ENCODE measurements around the gene DDHD1.

DNA sequence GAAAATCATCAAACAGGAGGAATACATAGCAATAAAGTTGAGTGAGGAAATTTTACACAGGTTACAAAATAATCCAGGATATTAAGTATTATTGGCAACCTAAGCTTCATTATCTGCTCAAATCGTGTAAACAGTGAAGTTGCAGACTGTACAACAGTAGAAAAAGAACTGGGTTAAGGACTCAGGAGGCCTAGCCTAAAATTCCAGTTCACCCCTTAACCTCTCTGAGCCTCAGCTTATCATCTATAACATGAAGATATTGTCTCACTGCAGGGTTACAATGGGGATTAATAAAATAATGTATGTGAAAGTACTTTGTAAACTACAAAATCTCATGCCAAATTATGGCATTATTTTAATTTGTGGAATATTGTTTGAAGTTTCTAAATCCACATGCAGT lies 26.0 kb downstream of the DDHD1 start:
- TF ChIP-seq, protein P1, sequence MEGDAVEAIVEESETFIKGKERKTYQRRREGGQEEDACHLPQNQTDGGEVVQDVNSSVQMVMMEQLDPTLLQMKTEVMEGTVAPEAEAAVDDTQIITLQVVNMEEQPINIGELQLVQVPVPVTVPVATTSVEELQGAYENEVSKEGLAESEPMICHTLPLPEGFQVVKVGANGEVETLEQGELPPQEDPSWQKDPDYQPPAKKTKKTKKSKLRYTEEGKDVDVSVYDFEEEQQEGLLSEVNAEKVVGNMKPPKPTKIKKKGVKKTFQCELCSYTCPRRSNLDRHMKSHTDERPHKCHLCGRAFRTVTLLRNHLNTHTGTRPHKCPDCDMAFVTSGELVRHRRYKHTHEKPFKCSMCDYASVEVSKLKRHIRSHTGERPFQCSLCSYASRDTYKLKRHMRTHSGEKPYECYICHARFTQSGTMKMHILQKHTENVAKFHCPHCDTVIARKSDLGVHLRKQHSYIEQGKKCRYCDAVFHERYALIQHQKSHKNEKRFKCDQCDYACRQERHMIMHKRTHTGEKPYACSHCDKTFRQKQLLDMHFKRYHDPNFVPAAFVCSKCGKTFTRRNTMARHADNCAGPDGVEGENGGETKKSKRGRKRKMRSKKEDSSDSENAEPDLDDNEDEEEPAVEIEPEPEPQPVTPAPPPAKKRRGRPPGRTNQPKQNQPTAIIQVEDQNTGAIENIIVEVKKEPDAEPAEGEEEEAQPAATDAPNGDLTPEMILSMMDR (IDR thresholded peaks at IDR 0.05) = no peak
- no peak for TF ChIP-seq CBX2 (IDR thresholded peaks at IDR 0.05; ENCODE audit: borderline replicate concordance, low read depth)
- TF ChIP-seq, protein P2, sequence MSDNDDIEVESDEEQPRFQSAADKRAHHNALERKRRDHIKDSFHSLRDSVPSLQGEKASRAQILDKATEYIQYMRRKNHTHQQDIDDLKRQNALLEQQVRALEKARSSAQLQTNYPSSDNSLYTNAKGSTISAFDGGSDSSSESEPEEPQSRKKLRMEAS (IDR thresholded peaks at IDR 0.05) = no peak
- TF ChIP-seq POLR2A (IDR thresholded peaks at IDR 0.05; ENCODE audit: low read length) = no peak
- no peak for TF ChIP-seq JUNB (IDR thresholded peaks at IDR 0.05)
- no peak for TF ChIP-seq MAZ (IDR thresholded peaks at IDR 0.05; ENCODE audit: borderline replicate concordance, low read depth, low read length)
- TF ChIP-seq SMC3 (IDR thresholded peaks at IDR 0.05) = no peak
- no peak for TF ChIP-seq RCOR1 (IDR thresholded peaks at IDR 0.05; ENCODE audit: low read depth, low read length)
- TF ChIP-seq FOSL2 (IDR thresholded peaks at IDR 0.05) = no peak
- TF ChIP-seq FOSL2 (CRISPR knock-in tag; IDR thresholded peaks at IDR 0.05) = no peak
- TF ChIP-seq, protein P3, sequence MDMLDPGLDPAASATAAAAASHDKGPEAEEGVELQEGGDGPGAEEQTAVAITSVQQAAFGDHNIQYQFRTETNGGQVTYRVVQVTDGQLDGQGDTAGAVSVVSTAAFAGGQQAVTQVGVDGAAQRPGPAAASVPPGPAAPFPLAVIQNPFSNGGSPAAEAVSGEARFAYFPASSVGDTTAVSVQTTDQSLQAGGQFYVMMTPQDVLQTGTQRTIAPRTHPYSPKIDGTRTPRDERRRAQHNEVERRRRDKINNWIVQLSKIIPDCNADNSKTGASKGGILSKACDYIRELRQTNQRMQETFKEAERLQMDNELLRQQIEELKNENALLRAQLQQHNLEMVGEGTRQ (IDR thresholded peaks at IDR 0.05) = no peak
- no peak for TF ChIP-seq RAD21 (conservative IDR thresholded peaks at IDR 0.05 in 1 of 2, IDR thresholded peaks at IDR 0.05 in 1 of 2)
- TF ChIP-seq, protein P4, sequence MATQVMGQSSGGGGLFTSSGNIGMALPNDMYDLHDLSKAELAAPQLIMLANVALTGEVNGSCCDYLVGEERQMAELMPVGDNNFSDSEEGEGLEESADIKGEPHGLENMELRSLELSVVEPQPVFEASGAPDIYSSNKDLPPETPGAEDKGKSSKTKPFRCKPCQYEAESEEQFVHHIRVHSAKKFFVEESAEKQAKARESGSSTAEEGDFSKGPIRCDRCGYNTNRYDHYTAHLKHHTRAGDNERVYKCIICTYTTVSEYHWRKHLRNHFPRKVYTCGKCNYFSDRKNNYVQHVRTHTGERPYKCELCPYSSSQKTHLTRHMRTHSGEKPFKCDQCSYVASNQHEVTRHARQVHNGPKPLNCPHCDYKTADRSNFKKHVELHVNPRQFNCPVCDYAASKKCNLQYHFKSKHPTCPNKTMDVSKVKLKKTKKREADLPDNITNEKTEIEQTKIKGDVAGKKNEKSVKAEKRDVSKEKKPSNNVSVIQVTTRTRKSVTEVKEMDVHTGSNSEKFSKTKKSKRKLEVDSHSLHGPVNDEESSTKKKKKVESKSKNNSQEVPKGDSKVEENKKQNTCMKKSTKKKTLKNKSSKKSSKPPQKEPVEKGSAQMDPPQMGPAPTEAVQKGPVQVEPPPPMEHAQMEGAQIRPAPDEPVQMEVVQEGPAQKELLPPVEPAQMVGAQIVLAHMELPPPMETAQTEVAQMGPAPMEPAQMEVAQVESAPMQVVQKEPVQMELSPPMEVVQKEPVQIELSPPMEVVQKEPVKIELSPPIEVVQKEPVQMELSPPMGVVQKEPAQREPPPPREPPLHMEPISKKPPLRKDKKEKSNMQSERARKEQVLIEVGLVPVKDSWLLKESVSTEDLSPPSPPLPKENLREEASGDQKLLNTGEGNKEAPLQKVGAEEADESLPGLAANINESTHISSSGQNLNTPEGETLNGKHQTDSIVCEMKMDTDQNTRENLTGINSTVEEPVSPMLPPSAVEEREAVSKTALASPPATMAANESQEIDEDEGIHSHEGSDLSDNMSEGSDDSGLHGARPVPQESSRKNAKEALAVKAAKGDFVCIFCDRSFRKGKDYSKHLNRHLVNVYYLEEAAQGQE (IDR thresholded peaks at IDR 0.05) = no peak
- TF ChIP-seq TP53 (CRISPR knock-in tag; IDR thresholded peaks at IDR 0.05) = no peak

Measured in A549 (cell line).